ENCODE measurements around the gene BTN1A1.

GRCh38 chr6:26475823-26476729 lies 24.0 kb upstream of the BTN1A1 start:
- TF ChIP-seq CTCF (IDR thresholded peaks at IDR 0.05) (no peak), CBX8 (IDR thresholded peaks at IDR 0.05) (no peak), RAD21 (conservative IDR thresholded peaks at IDR 0.05 in 1 of 2, IDR thresholded peaks at IDR 0.05 in 1 of 2) (no peak), MYC (IDR thresholded peaks at IDR 0.05; ENCODE audit: borderline replicate concordance, low read length) (no peak), POLR2A (IDR thresholded peaks at IDR 0.05; ENCODE audit: low read length) (no peak), MAX (IDR thresholded peaks at IDR 0.05) (no peak), PBX3 (IDR thresholded peaks at IDR 0.05) (no peak), ZC3H11A (IDR thresholded peaks at IDR 0.05) (no peak), BHLHE40 (IDR thresholded peaks at IDR 0.05; ENCODE audit: low read depth, low read length) (no peak), HDAC2 (IDR thresholded peaks at IDR 0.05) (no peak), EP300 (IDR thresholded peaks at IDR 0.05) (no peak)
